Activated T-cell treated with anti-CD3 and anti-CD28 coated beads, Interleukin-2, amount 50 U/mL, for 48 hours (primary cell): ENCODE data around the gene SEC31B.

Experiments
- DNase-seq, 2 experiments: peaks; one replicate each; pipeline ENCODE4 v3.0.0-alpha.2; 2020

Gene SEC31B, protein sequence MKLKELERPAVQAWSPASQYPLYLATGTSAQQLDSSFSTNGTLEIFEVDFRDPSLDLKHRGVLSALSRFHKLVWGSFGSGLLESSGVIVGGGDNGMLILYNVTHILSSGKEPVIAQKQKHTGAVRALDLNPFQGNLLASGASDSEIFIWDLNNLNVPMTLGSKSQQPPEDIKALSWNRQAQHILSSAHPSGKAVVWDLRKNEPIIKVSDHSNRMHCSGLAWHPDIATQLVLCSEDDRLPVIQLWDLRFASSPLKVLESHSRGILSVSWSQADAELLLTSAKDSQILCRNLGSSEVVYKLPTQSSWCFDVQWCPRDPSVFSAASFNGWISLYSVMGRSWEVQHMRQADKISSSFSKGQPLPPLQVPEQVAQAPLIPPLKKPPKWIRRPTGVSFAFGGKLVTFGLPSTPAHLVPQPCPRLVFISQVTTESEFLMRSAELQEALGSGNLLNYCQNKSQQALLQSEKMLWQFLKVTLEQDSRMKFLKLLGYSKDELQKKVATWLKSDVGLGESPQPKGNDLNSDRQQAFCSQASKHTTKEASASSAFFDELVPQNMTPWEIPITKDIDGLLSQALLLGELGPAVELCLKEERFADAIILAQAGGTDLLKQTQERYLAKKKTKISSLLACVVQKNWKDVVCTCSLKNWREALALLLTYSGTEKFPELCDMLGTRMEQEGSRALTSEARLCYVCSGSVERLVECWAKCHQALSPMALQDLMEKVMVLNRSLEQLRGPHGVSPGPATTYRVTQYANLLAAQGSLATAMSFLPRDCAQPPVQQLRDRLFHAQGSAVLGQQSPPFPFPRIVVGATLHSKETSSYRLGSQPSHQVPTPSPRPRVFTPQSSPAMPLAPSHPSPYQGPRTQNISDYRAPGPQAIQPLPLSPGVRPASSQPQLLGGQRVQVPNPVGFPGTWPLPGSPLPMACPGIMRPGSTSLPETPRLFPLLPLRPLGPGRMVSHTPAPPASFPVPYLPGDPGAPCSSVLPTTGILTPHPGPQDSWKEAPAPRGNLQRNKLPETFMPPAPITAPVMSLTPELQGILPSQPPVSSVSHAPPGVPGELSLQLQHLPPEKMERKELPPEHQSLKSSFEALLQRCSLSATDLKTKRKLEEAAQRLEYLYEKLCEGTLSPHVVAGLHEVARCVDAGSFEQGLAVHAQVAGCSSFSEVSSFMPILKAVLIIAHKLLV

DNA sequence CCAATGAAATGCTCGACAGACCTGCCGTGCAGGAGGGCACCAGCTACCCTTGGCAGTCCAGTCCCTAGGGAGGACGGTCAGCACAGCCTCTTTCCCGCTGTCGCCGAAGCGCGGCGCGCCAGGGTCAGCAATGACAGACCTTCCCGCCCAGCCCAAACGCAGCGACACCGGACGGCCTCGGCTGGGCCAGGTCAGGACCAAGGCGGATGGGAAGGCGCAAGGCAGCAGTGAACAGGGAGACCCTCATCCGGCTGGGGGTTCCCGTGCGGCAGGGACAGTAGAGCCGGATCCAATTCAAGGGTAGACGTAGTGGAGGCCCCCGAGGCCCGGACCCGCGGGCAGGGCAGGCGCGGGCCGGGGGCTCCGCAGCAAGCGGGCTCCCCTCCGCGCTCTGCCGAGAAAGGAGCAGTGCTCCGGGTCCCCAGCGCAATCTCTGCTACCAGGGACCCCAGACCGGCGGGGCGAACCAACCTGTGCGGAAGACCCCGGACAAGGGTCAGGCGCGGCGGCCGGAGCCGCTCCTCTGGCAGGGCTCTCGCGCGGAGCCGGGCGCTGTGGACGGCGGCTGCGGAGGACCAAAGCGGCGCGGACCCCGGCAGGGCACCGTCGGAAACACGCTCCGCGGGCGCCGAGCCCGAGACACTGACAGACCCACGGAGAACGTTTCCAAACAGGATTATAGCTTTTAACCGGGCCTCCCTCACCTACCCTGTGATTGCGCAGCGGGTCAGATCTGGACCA lies at the start of gene SEC31B:
Gene SEC31B (minus strand): TSS at position 551 of the 741 bp plus-strand sequence. CDS start 2,909 bp downstream, outside the sequence.
- DNase-seq: no peak

DNA sequence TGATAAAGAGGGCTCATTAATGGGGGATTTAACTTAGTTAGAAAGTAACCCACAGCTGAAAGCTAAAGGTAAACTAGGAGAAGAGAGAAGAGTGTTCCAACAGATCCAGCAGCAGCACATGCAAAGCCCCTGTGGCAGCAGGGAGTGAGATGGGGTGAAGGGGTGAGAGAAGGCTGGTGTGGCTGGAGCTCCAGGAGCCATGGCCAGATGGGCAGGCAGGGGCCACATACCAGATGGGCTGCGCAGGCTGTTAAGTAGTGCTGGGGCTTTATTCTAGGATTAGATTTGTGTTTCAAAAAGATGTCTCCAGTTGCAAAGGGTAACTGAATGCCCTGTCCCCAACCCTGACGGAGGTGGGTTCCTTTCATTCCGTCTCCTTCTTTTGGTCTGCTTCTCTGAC lies 49.3 kb upstream of the SEC31B start:
- DNase-seq: no peak

DNA sequence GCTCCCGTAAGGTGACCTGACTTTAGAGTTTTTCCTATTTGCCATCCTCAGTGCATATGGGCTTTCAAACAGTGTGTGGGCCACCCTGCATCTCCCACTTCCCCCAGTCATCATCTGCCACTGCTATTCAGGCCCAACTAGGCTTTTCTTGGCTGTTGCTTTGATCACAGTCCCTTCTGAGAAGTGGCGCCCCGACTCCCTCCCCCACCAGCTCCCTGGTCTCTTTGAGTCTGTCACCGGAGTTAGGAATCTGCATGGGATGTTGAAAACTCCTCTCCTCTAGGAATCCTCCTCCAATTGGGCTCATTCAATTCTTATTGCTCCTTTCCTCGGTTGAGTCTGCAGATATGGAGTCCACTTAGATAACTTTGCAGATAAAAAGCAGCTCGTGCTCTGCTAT lies 48.2 kb upstream of the SEC31B start:
- DNase-seq: no peak

DNA sequence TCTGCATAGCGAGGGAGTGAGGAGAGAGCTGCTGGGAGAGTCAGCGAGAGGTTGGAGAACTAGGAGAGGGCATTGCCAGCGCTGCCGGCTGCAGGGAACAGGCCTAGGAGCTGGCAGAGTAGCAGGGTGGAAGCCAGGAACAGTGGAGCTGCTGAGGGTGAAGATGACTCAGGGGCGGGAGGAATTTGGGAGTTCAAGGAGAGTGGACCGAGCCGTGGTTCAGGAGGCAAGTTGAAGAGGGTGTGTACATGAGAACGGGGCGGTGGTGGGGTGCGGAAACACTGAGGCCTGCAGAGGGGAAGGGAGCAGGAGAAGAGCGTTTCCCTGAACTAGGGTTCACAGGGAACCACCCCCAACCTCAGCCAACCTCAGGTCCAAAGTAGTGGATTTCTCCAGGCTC lies 47.6 kb upstream of the SEC31B start:
- DNase-seq: no peak

DNA sequence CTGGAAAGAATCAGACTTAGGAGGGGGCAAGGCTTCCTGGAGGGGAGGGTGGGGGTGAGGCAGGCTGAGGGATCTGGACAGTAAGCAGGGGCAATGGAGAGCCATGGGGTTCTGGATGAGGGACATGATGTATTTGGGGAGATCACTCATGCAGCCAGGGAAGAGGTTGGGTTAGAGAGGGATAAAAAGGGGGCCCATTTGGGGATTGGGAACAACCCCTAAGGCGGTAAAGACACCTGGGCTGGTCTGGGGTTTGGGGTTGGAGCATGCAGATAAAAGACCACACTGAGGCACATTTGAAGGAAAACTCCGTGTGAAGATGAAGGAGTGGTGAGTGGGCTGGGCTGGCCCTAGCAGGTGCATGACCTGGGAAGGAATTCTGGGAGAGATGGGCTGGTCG lies 46.9 kb upstream of the SEC31B start:
- DNase-seq: no peak

DNA sequence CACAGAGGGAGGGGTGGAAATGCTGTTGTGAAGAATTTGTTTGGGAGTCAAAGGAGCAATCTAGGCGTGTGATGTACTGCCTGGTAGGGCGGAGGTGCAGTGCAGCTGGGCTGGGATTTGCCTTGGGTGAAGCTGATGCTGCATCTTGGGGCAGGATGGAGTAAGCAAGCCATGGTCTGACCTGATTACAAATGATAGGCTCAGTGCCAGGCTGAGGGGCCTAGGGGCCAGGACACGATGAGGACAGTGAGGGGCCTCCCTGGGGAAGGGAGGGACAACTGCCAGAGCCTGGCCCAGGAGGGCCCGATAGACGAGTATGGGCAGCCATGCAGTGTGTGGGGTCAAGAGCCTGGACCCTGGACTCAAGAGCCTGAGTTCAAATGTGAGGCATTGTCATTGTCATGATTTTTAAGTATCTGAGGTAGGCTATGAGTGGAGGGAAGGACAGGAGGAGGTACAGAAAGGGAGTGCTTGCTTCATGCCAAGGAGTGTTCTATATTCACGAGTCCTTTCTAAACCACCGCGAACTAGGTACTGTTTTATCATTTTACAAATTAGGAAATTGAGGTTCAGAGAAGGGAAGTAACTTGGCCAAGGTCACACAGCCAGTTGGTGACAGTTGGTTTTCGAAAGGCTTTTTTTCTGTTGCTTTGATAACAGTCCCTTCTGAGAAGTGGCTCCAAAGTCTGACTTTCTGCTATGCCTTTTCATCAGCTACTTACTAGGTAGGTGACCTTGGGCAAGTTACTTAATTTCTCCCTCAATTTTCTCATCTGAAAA lies 45.7 kb upstream of the SEC31B start:
- DNase-seq: no peak

DNA sequence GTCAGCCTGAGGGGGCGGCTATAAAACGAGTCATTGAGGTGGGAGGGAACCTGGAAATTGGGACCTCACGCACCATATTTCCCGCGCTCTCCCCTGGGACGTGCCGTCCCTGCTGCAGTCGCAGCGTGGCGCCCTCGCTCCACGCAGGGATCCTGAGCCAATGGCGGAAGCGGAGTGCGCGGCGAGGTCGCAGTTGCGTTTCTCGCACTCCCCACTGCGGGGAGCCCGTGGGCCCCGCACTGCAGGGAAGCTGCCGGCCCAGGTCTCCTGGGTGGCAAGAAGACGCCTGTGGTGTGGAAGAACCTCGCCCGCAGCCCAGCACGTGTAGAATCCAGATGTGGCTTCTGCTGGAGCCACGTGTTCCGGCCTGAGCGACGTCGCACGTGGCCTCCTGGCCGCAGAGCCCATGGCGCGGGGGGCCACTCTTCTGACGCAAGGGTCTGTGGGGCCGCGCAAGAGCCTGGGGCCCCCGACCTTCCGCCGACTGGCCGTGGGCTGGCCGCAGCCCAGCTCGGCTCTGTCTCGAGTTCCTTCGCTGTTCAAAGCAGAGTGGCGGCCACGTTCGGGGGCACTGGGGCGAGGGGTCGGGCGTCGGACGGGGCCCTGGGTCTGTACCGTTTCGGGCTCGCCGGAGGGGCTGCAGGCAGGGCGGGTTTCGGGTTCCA lies 42.5 kb upstream of the SEC31B start:
- peak; percentile 86 to 89 for DNase-seq

DNA sequence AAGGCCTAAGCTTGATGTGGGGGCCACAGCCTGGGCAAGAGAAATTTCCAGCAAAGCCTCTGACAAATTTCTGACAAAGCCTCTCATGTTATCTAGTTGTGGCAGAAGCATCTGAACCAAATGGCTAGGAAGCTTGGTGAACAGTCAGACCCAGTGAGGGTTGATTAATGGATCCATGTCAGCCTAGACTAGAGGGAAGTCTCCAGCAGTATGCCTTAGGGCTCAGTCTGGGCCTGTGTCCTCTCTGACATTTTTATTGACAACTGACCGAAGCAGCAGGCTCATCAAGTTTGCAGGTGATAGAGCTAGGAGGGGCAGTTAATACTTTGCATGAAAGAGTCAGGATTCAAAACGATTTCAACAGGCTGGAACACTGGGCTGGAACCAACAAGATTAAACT lies 41.3 kb upstream of the SEC31B start:
- no peak for DNase-seq

DNA sequence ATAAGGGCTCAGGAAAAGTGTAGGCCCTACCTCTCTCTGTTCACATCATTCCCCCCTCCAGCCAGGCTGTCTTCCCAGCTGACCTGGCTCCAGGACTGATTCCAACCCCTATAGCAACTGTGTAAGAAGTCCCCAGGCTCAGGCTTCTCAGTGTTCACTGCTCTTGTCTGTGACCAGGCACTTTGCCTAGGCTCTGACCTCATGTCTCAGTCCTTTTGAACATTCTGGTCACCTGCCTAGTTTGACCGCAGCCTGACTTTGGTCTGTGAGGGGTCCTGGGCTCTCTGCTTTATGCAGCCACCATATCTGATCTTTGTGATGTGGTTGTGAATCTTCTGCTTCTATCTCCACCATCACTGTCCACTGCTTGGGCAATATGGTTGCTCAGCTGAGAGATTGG lies 40.6 kb upstream of the SEC31B start:
- DNase-seq: no peak

DNA sequence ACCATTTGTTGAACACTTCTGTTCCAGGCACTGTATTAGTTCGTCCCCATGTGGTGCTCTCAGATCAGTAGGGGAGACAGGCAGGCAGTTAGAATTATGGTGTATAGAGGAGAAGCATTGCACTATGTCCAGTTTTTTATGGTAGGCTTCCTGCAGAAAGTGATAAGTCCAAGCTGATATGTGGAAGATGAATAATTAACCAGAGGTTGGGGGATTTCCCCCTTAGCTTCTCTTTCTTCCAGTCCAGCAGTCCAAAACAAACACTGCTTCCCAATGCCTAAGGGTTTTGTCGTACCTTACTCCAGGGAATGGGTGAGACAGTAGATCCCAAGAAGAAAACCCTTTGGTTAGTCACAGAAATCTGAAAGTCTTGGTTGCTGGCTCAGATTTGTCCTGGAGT lies 35.2 kb upstream of the SEC31B start:
- no peak for DNase-seq

DNA sequence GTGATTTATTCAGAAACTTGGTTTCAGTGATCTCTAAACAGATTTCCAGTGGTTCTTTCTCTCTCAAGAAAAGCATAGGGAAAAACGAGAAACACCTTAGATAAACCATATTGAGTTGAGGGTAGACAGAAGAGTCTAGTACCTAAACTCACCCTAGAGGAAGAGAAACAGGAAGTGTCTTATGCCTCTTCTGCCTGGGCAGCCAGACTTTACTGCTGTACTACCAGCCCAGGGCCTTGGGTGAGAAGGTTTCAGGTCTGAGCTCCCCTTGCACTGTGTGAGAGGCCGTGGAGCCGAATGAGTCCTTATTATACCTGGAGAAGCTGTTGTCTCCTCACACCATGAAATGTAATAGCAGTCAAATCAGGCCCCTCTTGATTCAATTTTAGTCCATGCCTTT lies 34.3 kb upstream of the SEC31B start:
- no peak for DNase-seq

DNA sequence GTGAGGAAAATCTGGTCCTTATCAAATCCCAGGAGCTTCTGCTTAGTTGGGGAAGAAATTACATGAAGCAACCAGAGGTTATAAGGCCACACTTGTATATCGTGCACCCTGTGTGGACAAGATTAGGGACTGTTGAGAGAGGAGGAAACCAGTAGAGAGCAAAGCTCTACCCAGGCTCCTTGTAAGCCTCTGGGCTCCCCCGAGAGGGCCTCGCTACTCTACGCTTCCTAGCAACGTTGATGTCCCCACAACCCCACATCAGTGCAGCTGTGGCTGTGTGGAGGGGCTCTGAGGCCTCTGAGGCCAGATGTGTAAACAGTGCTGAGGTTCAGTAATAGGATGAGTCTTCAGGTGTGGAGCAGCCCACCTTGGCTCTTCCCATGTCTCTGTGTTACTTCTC lies 32.1 kb upstream of the SEC31B start:
- no peak for DNase-seq

DNA sequence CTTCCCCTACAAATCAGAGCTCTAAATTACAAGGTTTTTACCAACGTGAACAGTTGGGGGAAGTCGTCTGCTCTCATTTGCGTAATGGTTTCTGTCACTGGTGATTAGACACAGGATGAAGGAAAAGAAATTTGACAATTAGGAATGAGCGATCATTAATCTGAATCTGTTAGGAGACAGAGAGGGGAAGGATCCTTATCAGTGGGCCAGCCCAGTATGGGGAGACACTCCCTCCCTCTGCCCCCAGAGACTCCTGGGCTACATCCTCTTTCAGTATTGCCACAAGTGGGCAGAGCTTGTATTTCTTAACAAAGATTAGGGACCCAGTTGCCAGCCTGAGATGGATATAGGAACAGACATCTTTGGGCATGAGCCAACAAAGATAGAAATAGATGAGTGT lies 31.5 kb upstream of the SEC31B start:
- DNase-seq: no peak

DNA sequence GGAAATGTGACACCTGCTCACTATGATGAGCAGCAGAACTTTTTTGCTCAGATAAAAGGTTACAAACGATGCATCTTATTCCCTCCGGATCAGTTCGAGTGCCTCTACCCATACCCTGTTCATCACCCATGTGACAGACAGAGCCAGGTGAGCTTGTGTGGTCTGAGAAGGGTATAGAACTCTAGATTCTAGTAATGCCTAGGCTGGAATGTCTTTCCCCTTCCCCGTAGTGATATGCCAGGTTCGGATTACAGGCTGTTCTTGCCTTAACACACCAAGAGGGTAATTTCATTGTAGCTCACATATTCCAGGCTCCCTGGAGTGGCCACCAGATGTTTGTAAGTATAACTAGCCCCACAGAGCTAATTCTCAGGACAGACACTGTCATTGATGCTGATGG lies 25.3 kb upstream of the SEC31B start:
- no peak for DNase-seq

DNA sequence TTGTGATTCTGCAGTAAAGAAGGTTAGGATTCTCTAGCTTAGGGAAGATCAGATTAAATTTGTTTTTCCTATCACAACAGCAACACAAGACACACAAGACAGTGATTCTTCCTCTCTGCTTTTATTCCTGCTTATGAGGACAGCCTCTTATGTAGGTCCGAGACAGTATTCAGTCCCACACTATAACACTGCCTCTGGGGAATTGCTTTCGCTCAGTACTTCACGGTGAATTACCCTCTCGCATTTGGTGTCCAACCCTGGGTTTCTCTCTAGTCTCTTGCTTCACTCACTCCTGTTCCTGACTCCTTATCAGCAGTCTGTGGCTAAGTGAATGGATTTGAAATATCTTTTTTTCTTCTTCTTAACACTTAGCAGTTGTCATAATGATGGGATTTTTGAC lies 17.8 kb upstream of the SEC31B start:
- no peak for DNase-seq

DNA sequence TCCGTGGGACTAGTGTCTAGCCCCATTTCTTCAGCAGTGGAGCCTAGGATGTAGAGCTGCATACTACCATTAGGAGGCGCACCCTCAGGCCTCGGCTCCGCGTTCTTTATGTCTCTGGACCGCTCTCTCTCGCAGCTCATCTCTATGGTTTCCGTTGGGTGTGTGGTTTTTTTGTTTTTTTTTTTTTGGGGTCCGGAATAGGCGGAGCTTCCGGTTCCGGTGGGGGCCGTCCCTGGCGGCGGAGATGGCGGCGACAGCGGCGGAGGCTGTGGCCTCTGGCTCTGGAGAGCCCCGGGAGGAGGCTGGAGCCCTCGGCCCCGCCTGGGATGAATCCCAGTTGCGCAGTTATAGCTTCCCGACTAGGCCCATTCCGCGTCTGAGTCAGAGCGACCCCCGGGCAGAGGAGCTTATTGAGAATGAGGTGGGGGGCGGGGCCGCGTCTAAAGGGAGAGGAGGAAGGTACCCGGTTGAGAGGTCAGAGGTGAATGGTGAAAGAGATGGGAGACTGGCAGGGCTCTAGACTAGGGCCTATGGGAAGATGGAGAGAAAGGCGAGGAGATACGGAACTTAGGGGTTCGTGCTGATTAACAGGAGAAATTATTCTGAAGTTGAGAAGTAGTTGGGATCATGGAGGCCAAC lies 16.2 kb upstream of the SEC31B start, which contains the start of gene HIF1AN:
Gene HIF1AN (plus strand): TSS at position 229 of the 639 bp plus-strand sequence. CDS start 16 bp downstream, at position 245.
- peak; percentile 86 to 88 for DNase-seq

DNA sequence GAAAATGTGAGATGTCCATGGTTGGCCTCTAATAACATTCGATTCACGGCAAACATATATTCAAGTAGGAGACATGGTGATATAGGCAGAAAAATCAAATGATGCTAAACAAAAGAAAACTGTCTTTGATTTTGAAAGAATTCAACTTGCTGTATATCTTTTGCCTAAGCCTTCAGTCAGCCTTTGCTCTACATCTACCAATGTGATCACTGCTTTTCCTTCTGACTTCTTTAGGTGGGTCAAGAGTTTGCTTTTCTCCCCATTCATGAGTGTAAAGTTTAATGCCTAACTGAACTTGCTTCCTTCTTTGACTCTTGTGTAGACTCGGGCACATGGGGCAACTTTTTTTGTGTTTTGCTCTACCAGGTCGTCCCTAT lies 15.7 kb upstream of the SEC31B start:
- no peak for DNase-seq

DNA sequence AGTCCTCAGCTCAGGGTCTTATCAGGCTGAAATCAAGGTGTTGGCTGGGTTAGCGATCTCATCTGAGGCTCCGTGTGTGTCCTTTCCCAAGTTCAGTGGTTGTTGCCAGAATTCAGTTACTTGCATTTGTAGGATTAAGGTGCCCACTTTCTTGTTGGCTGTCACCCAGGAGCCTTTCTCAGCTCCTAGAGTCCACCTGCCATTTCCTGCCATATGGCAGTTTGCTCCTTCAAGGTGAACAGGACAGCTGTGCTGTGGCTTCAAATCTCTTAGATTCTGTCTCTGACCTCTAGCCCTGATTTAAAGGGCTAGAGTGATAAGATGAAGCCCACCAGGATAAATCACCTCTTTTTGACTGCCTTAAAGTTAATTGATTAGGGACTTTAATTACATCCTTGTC lies 15.1 kb upstream of the SEC31B start:
- DNase-seq: no peak

DNA sequence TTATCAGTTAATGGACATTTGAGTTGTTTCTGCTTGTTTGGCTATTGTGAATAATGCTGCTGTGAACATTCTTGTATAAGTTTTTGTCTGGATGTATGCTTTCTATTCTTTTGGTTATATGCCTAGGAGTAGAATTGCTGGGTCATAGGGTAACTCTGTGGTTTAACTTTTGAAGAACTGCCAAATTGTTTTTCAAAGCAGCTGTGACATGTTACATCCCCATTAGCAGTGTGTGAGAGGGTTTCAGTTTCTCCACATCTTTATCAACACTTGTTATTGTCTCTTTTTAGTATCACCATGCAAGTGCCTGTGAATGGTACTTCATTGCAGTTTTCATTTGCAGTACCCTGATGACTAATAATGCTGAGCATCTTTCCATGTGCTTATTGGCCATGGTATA lies 12.1 kb upstream of the SEC31B start:
- no peak for DNase-seq

DNA sequence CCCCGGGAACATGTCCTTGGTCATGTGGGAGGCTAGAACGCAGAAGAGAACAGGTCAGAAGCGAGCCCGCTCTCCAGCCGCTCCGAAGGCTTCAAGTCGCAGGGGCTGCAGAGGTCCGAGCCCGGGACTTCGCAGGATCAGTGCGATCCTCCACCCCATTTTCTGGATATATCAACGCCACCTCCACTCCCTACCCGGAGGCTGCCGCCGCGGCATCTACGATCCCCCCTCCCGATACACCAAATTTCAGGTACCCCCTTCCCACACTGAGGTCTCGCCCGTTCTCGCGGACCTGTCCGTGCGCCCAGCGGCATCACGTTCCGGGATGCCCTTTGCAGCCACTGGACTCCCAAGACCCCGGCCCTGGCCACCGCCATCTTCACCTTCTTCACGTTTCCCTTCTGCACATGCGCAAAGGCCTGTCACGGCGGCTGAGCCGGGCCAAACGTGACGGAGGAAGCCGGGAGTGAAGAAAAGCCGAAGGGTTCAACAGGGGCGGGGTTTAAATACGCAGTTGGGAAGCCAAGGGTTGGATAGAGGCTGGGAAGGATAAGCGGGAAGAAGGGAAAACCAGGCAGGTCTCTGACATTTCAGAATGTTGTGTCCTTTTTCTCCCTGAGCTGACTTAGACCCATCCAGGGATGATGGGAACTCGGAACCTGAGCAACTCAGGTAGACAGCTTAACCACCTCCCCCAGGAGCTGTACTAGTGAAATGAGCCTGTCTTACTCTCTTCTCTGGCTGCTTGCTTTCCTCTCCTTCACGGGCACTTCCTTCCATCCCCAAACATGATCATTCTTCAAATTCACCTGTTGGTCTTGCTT lies 10.0 kb upstream of the SEC31B start, which contains the start of gene NDUFB8:
Gene NDUFB8 (minus strand): TSS at position 397 of the 824 bp plus-strand sequence. CDS start 20 bp downstream, at position 377.
- DNase-seq: peak; percentile 91 to 93
